ENCODE data around the gene MAP1A. TPM values are rescaled to one million over a fixed set of nuclear protein-coding genes. Genes with fewer than 3 reads are reported as not detected.

The MAP1A gene
- total RNA-seq, 1 experiment from 2014 or later = 61.2 TPM

Other genes with a start within 250 kb of the MAP1A start
- gene TGM7, start 215.4 kb upstream of the MAP1A start, total RNA-seq (2014; rRNA removed) = not detected in 2 replicates
- 10.4 and 13.8 TPM in 2 replicates for gene LCMT2, start 187.0 kb upstream of the MAP1A start, total RNA-seq (2014; rRNA removed)
- 20.8 and 24.2 TPM in 2 replicates for gene ZSCAN29, start 146.6 kb upstream of the MAP1A start, total RNA-seq (2014; rRNA removed)
- 13.8 and 15.6 TPM in 2 replicates for gene TUBGCP4, start 146.5 kb upstream of the MAP1A start, total RNA-seq (2014; rRNA removed)
- gene TP53BP1, start 24.5 kb upstream of the MAP1A start, total RNA-seq (2014; rRNA removed) = 37.7 and 46.0 TPM in 2 replicates
- 6.5 and 10.2 TPM in 2 replicates for gene PPIP5K1, start 72.6 kb downstream of the MAP1A start, total RNA-seq (2014; rRNA removed)
- gene CKMT1B, start 76.4 kb downstream of the MAP1A start, total RNA-seq (2014; rRNA removed) = not detected in 2 replicates
- gene STRC, start 101.2 kb downstream of the MAP1A start, total RNA-seq (2014; rRNA removed) = not detected in 2 replicates
- 0.29 and 0.58 TPM in 2 replicates for gene CATSPER2, start 131.2 kb downstream of the MAP1A start, total RNA-seq (2014; rRNA removed)
- gene CKMT1A, start 176.3 kb downstream of the MAP1A start, total RNA-seq (2014; rRNA removed) = not detected in 2 replicates
- 165 and 172 TPM in 2 replicates for gene PDIA3, start 228.8 kb downstream of the MAP1A start, total RNA-seq (2014; rRNA removed)